Measurements from ENCODE around the gene OLFM2.
"Not testable (repeated sequence)": the region's sequence is repeated elsewhere in the genome, so short reads cannot be mapped to it uniquely, and the experiment has no call there.

Gene OLFM2

DNA sequence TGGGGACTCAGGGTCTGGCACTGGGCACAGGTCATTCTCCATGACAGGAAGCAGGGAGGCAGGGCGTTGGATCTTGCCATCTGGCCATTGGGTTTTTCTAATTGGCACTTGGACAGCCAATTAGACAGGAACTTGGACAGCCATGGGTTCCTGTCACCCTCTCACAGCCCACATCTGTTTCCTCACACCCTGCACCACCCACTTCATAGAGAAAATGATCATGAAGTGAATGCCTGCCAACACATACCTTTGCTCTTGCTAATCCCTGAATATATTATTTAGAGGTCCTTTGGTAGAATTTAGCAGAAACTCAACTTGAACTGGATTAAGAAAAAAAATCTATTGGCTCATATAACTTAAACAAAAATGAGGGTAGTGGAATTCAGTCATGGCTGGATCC is 4.9 kb upstream of the OLFM2 start:
- DNase-seq: no peak

DNA sequence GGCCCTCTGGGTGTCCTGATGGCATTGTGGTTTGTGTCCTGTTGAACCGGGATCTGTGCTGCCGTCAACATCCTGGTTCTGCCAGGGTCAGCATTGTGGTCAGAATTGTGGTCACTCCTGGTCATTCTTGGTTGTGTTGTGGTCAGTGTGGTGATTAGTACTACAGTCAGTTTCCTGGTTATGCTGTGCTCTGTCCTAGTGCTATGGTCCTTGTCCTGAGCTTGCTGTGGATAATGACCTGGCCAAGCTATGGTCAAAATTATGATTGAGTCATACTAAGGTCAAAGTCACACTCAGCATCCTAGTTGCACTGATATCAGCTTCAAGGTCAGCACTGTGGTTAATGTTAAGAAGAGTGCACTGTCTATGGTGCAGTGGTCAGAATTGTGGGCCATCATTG is 4.5 kb upstream of the OLFM2 start:
- DNase-seq: no peak

DNA sequence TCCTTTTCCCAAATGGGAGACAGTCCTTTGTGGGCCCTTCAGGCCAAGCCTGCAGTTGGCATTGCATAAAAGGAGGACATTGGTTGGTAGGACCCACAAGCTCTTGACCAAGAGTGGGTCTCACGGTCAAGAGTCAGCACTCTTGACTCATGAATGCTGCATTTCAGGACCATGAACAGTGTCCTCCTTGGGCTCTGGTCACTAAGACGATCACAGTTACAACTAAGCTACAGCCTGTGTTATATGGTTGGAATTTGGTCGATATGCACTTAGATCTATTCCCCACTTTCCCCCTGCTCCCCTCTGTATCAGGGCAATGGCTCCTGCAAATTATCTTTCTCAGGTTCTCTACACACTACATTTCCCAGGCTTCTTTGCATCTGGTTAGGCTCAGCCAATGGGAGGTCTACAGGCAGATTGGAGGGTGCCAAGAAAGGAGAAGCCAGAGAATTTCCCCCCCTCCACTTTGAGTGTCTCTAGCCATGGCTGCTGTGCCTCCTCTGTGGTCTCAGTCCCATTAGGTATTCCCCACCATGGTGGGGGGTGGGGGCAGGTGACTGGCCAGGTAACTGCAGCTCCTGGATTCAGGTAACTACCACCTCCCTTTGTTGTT is 3.1 kb upstream of the OLFM2 start:
- DNase-seq: no peak

DNA sequence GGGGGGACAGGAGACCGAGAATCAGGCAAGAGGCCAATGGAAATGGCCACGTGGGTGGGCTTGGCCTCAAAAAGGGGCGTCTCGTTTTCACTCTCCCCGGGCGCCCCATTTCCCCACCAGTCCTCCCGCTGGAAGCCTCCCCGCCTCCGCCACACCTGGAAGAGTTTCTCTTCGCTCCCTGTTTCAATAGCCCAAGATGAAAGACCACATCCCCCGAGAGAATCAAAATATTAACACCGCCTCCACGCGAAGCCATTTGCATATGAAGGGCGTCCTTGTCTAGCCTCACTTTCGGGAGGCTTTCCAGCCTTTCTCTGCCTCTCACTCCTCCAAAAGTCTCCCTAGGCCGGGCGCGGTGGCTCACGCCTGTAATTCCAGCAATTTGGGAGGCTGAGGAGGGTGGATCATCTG is 691 bp upstream of the OLFM2 start:
- DNase-seq: no peak

DNA sequence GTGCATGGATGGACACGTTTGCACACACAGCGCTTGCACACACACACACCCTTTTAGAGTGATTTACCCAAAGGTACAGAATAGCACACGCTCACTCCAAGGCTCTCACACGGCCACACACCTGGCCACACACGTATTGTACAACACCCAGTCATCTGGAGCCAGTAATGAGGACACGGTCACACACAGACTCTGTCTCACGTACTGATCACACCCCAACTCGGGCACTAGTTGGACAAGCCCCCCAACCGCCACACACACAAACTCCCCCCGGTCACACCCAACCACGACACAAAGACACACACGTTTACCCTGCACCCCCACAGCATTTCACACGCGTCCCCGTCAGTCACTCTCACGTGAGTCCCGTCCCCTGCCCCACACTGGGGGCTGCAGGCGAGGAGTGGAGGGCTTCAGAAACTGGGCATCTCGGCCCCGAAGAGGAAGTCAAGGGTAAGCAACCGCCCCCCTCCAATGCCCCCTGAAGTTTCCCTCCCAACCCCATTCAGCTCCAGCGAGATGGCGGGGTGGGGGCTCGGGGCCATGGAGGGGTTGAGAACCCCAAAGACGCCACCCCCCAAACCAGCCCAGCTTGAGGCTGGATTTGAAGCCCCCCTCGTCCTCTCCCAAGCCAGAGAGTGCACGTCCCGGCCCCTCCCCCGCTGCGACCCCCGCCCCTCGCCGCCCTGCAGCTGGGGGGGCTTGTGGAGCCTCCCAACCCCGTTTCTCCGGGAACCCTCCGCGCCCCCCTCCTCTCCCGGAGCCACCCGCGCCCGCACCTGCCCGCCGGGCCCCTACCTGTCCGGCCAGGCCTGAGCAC is 599 bp downstream of the OLFM2 start:
- DNase-seq: no peak

DNA sequence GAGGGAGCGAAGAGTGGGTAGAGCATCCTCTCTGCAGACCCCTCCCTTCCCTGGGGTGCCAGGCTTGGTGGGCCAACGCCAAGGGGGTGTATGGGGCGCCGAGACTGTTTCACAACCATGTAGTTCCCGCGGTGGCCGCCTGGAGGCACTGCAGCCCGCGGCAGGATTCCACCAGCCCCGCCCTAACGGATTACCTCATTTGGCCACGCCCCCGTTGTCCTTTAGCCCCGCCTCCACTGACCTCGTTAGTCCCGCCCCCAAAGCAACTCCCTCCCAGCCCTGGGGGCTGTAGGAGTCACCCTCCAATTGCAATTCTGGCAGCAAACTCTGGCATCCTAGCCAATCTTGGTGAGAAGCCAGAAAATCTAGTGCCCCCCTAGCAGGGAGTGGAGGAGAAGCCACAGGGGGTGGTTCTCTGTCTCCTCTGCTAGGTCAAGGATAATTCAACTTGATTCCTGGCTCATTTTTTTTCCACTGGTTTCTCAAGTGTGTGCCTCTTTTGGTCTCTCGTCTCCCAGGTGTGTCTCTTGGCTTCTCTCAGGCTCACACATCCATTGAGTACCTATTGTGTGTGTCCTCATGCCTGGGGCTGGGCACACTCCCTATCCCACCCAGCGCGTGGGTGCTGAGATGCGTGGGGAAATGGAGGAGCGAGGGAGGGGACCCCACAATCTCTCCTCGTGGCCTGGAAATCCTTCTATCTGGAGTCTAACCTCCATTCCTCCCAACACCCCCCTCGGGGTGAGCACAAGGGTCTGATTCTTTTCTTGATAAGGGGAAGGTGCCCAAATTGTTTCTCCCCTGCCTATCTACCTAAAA is 2.0 kb downstream of the OLFM2 start:
- peak; percentile 68 for DNase-seq

DNA sequence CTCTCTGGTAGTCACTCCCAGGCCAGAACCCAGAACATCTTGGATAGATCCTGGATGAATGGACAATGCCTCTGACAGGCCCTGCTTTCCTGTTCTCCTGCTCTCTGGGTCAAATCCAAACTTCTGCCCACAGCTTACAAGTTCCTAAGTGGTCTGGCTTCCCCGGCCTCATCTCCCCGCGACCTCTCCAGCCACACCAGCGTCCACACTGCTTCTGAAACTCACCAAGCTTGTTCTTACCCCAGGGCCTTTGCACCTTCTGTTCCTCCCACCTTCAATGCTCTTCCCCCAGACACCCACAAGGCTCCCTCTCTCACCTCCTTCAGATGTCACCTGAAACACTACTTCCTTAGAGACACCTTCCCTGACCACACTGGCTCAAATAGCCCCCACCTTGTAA is 3.5 kb downstream of the OLFM2 start:
- DNase-seq: no peak

DNA sequence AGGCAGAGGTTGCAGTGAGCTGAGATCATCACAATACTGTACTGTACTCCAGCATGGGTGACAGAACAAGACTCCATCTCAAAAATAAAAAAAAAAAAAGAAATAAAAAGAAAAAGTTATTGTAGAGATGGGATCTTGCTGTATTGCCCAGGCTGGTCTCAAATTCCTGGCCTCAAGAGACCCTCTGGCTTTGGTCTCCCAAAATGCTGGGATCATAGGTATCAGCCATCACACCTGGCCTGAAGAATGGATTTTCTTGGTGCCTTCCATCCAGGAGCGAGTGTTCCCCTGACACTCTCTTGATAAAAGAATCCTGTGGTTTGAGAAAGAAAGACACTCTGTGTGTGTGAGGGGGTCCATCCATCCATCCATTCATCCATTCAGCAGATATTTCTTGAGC is 4.7 kb downstream of the OLFM2 start:
- no peak for DNase-seq

DNA sequence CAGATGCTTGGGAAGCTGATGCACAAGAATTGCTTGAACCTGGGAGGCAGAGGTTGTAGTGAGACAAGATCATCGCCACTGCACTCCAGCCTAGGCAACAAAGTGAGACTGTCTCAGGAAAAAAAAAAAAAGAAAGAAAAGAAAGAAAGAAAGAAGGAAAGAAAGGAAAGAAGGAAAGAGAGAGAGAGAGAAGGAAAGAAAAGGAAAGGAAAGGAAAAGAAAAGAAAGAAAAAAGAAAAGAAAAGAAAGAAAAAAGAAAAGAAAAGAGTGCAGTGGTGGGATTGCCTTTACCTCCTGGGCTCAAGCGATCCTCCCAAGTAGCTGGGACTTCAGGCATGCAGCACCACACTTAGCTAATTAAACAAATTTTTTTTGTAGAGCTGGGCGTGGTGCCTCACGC is 12.9 kb downstream of the OLFM2 start:
- no peak for DNase-seq

DNA sequence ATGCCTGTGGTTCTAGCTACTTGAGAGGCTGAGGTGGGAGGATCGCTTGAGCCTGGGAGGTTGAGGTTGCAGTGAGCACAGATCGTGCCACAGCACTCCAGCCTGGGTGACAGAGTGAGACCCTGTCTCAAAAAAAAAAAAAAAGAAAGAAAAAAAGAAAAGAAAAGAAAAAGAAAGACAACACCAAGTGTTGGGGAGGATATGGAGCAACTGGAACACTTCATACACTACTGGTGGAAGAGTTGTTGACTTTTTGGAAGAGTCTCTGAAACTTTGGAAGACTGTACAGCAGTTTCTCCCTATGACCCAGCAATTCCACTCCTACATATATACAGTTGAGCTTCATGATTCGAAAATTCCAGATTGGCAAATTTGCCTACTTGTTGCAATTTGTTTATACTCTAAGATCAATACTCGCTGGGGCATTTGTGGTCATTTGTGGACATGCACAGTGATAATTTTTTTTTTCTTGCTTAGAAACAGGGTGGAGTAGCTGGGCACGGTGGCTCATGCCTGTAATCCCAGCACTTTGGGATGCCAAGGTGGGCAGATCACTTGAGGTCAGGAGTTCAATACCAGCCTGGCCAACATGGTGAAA is 13.4 kb downstream of the OLFM2 start:
- not testable (repeated sequence) for DNase-seq

DNA sequence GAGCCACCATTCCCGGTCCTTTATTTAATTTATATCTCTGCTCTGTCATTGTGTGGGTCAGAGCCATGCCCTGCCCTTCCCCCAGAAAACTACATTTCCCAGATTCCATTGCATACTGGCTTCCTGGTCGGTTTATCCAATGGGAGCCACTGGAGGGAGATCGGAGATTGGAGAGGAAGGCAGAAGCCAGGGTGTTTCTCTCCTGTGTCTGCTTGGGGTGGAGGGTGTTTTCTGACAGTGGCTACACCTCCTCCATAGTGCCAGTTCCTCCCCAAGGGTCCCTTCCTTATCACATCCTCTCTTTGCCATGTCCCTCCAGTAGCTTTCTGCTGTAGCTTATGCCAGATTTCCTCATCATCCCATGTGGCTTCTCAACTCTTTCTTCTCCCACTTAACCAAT is 19.0 kb downstream of the OLFM2 start:
- DNase-seq: no peak

DNA sequence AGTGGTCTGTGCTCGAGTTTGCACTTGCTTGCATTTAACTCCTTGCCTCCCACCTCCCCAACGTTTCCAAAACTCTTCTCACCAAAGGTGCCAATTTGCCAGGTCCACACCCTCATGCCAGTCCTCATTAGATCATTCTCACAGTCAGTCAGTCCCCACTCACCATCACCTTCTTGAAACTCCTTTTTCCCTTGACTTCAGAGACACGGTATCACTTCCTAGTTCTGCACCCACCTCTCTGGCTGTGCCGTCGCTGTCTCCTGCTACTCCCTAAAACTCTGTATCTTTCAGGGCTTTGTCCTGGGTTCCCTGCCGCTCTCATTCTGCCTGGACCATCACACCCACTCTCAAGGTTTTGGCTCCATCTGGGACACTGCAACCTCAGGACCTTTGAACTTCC is 19.6 kb downstream of the OLFM2 start:
- no peak for DNase-seq

DNA sequence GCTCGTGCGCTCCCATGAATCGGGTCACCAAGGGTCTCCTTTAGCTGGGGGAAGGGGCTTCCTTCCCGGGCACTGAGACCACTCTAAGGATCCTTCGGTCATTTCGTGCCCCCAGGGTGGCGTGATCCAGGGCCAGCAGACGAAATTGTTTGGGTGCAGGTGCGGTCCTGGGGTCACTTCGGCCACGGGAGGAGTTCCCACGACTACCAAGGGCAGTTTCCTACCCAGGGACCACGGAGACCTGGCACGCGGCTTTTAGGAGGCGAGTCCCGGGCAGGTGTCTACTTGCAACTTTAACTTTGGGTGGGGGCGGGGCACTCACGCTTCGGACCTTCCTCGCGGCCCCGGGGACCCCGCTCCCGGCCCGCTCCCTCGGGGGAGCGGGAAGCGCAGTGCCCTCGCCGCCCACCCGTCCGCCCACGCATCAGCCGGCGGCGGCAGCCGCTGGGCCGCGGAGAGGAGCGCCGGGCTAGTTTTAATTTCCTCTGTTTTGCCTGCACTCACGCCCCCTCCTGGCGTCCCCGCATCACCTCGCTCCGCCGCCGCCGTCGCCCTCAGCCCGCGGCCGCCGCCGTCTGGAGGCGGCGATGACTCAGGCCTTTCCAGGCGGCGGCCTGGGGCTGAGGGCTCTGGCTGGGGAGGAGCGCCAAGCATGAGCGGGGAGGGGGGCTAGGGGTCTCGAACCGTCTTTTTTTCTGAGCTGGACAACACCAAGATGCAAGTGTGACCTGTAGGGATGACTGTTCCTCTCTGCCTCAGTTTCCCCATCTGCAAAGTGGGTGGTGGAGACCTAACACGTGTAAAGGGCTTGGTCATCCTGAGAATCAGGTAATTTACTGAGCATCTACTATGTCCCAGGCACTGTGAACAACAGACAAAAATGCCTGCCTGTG is 21.8 kb downstream of the OLFM2 start:
- peak; percentile 79 for DNase-seq

DNA sequence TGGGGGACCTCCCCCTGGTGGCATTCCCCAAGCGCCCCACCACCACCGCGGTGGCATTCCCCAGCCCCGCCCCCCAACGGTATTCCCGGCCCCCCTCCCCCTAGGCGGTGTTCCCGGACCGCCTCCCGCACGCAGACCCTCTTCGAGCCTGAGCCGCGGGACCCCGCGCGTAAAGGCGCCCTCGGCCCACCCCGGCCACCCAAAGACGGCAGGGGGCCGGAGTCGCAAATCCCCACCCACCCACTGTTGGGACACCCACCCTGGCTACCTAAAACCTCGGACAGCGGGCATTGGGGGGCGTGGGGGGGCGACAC is 22.4 kb downstream of the OLFM2 start:
- no peak for DNase-seq

DNA sequence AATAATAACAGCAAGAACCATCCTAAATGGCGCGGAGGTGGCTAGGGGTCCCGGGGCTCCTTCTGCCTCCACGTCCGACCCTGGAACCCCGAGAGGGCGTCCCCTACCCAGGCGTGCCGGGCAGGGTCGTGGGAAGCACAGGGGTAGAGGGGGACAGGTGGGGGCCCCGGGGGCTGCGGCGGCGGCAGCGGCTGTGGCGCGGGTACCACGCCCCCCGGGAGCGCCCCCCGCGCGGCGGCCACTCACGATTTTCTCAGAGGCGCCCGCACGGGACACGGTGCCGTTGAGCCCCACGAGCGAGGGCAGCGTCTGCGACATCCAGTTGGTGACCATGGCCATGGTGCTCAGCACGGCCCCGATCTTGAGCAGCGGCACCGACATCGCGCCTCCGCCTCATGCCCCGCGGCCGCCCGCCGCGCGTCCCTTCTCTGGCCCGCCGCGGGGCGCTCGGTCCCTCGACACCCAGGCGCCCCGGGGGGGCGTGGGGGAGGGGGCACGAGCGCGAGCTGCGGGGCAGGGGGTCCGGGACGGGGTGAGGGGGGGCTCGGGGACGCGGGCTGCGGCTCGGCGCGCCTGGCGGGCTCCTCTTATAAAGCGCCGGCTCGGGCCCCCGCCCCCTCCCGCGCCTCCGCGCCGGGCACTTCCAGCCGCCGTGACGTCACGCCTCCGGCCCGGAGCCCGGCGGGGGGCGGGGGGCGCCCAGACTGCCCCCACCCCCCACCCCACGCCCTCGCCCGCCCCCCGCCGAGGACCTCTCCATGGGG is 22.9 kb downstream of the OLFM2 start:
- DNase-seq: no peak

DNA sequence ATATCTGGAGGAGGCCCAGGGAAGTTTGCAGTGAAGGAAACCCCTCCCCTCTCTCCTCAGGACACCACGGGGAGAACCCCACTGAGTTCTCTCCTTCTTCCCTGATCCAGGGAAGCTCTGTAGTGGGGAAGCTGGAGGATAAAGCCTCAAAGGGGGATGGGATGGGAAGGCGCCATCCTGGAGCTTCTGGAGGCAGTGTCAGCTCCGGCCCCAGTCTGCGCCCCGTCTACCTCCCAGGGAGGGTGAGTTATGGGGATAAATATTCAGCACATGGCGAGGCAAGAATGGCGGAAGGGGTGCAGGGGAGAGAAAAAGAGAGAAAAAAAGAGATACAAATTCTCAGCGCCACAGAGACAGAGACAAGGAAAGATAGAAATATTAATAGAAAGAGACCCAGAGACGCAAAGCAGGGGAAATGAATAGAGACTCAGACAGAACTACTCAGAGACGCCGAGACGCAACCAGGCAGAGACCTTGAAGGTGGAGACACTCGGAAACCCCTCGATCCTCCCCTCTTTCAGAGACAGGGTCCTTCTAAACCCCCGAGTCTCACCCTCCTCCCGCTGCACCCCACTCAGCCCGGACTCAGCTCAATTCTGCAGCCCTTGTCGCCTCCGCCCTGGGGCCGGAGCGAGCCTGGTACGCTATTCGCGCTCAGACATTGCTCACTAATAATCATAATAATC is 23.6 kb downstream of the OLFM2 start:
- DNase-seq: no peak

DNA sequence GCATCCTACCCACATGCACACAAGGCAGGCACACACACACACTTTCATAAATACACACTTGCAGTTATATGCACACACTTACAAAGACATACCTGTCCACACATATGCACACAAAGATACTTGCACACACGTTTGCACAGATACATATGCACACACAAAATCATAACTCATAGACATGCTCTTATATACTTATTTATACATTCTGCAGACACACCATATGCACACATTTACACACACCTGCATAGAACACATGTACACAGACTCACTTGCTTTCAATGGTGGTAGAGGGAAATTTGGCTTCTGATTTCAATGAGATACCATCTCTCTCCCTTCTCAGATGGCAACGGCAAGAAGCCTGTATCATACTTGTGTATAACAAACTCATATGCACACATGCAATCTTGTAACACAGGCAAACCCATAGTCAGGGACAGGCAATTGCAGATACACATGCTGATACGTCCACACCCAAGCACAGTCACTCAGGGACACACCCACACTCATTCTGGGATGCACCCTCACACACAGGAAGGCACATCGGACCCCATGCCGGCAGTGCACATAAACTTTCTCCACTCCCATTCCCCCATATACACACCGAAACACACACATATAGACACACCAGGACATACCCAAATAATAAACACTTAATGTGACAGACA is 24.7 kb downstream of the OLFM2 start:
- DNase-seq: no peak

DNA sequence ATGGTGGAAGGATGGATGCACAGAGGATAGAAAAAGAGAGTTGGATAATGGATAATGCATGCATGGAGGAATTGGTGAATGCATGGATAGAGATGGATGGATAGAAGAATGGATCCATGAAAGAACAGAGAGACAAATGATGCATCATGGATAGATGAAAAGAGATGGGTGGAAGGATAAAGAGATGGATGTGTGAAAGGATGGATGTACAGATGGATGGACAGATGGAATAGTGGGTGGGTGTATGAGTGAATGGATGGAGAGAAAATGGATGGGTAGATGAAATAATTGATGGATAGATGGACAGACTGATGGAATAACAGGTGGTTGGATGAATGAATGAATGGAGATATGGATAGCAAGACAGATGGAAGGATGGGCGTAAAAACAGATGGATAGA is 25.7 kb downstream of the OLFM2 start:
- DNase-seq: no peak

DNA sequence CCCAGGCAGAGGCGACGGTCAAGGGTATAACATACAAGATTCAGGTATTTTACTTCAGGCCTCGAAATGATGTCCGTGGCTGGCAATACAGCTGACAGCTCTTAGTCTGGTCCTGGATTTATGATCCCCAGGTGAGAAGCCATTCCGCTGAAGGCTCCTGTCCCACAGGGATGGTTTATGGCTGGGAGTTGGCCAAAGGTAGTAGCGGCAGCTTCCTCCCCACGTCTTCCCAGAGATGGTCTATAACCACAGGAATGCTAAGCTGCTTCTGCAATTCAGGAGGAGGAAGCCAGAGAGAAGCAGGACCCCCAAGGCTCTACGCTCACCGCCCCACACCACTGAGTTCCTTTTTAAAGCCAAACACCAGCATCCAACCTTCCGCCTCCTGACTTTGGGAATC is 27.1 kb downstream of the OLFM2 start:
- no peak for DNase-seq

DNA sequence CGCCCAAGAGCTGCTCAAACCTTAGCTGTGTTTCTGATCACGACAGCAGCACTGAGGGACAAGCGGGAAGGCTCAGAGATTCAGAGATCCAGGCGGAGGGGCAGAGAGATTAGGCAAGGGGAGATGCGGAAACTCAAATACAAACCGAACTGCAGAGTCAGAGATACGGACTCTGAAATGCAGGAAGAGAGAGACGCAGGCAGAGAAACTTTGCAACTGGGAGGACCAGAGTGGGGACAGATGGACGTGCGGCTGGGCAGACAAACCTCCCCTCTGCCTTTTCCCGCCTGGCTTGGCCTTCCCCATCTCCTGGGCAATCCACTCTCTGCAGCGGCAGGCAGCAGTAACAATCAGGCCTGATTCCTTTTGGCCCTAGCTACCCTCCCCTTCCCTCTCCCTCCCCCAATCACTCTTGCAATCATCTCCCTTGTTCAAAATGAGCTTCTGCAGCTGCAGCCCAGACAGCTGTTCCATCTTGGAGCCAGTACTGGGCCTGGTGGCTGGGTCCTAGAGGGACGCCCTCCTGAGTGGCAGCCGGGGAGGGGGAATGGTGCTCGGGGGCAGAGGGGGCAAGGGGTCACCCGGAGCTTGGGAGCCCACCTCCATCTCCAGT is 29.7 kb downstream of the OLFM2 start:
- DNase-seq: no peak
